HG03342 (cell line): Measurements from ENCODE around the gene CCR6.

ENCODE experiments used
- ATAC-seq: cut with Tn5 transposase; IDR thresholded peaks from one replicate; pipeline ENCODE4 v1.9.1; 2021; ENCODE audit warnings: mild to moderate bottlenecking, moderate library complexity; ENCODE audit not compliant: unreplicated experiment

CCR6 gene

GRCh38 chr6:167097770-167098169 is 25.1 kb upstream of the CCR6 start:
- no peak for ATAC-seq

- no peak for ATAC-seq
Measured at GRCh38 chr6:167098825-167099225, 24.1 kb upstream of the CCR6 start.

- ATAC-seq = no peak
Measured at GRCh38 chr6:167099707-167100106, 23.2 kb upstream of the CCR6 start.

- ATAC-seq = no peak
Measured at GRCh38 chr6:167100241-167100674, 22.6 kb upstream of the CCR6 start.

GRCh38 chr6:167102318-167102717 is 20.6 kb upstream of the CCR6 start:
- ATAC-seq = no peak

- ATAC-seq = peak; percentile 93
Measured at GRCh38 chr6:167103041-167103891, 19.6 kb upstream of the CCR6 start.

- no peak for ATAC-seq
Measured at GRCh38 chr6:167104388-167104787, 18.5 kb upstream of the CCR6 start.

- ATAC-seq = no peak
Measured at GRCh38 chr6:167105060-167105459, 17.8 kb upstream of the CCR6 start.

- no peak for ATAC-seq
Measured at GRCh38 chr6:167106406-167106805, 16.5 kb upstream of the CCR6 start.

- no peak for ATAC-seq
Measured at GRCh38 chr6:167107787-167108186, 15.1 kb upstream of the CCR6 start.

GRCh38 chr6:167108278-167108677 is 14.6 kb upstream of the CCR6 start:
- no peak for ATAC-seq

- ATAC-seq = no peak
Measured at GRCh38 chr6:167109651-167110050, 13.2 kb upstream of the CCR6 start.

- no peak for ATAC-seq
Measured at GRCh38 chr6:167111597-167111996, 11.3 kb upstream of the CCR6 start.

- no peak for ATAC-seq
Measured at GRCh38 chr6:167112421-167112820, 10.5 kb upstream of the CCR6 start.

- peak; percentile 55 for ATAC-seq
Measured at GRCh38 chr6:167113047-167113754, 9.7 kb upstream of the CCR6 start.

GRCh38 chr6:167113935-167114910 is 8.7 kb upstream of the CCR6 start:
- peak; percentile 89 for ATAC-seq

- no peak for ATAC-seq
Measured at GRCh38 chr6:167115054-167115453, 7.8 kb upstream of the CCR6 start.

- ATAC-seq = no peak
Measured at GRCh38 chr6:167116109-167116837, 6.6 kb upstream of the CCR6 start.

GRCh38 chr6:167116838-167117228 is 6.1 kb upstream of the CCR6 start:
- no peak for ATAC-seq

- no peak for ATAC-seq
Measured at GRCh38 chr6:167118006-167118405, 4.9 kb upstream of the CCR6 start.
